D721Med (cell line): ENCODE results near the gene CACNA1F.

Experiments used
- DNase-seq: peaks from one replicate; pipeline ENCODE4 v3.0.0; 2011; ENCODE audit warnings: low spot score; ENCODE audit not compliant: insufficient read length
- FAIRE-seq: peaks from 2 replicates; lab custom pipeline; 2011; peaks lifted over from hg19 to GRCh38; lab: Jason Lieb, UNC
- CTCF ChIP-seq: IDR thresholded peaks from 2 replicates; pipeline ENCODE4 v1.5.1; 2012; ENCODE audit warnings: mild to moderate bottlenecking, control low read depth; ENCODE audit not compliant: insufficient read depth; ENCODE audit errors: missing control alignments

The CACNA1F gene

GRCh38 chrX:49243166-49243565 lies 10.0 kb upstream of the CACNA1F start:
- FAIRE-seq: no peak
- no peak for TF ChIP-seq CTCF
- DNase-seq: no peak

GRCh38 chrX:49242545-49243066 lies 9.5 kb upstream of the CACNA1F start:
- FAIRE-seq: no peak
- TF ChIP-seq CTCF: no peak

GRCh38 chrX:49238735-49239134 lies 5.6 kb upstream of the CACNA1F start:
- DNase-seq (no peak), FAIRE-seq (no peak)
- TF ChIP-seq CTCF: no peak

More at GRCh38 chrX:49242545-49243066, 9.5 kb upstream of the CACNA1F start:
- DNase-seq: no peak

- no peak for TF ChIP-seq CTCF
- FAIRE-seq (no peak), DNase-seq (no peak)
Measured at GRCh38 chrX:49237060-49237459, 3.9 kb upstream of the CACNA1F start.

GRCh38 chrX:49233887-49234555 lies 881 bp upstream of the CACNA1F start:
- no peak for TF ChIP-seq CTCF
- DNase-seq: no peak
- no peak for FAIRE-seq

GRCh38 chrX:49232525-49232924 lies 615 bp downstream of the CACNA1F start:
- FAIRE-seq (no peak), DNase-seq (no peak)
- no peak for TF ChIP-seq CTCF

GRCh38 chrX:49231333-49232000 lies 1.7 kb downstream of the CACNA1F start:
- DNase-seq (no peak), FAIRE-seq (no peak)
- TF ChIP-seq CTCF: no peak
